Measurements from ENCODE around the gene TTF2.
"Not testable (repeated sequence)": the region's sequence is repeated elsewhere in the genome, so short reads cannot be mapped to it uniquely, and the experiment has no call there.

The TTF2 gene

DNA sequence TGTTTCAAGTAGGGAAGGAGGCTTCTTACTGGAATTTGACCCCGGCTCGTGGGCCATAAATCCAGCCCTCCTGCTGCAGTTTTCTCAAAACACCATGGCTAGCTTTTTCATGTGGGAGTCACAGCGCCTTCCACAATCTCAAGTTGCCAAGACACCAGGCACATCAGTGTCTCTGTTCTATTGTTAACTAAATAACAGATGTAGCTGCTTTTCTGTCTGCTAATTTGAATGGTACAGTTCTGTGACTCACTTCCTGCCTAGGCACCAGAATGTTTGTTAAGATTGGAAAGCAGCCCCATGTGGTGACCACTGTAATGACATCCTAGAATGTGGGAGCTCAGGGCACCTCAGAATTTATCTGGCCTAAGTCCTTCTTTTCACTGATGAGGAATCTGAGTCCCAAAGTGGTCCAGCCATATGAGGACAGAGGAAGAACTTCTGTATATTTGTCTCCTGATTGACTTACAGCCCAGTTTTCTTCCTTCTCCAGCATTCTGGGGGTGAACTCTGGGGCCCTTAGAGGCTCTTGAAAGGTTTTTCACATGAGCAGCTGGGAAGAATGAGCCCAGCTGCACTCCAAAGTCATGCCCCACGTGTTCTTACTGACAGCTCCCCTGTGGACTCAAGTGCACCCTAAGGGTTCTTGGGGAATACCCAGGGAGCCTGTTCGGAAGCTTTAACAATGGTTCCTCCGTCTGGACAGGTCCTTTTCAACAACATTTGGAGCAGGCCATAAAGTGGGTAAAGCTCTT, 33.9 kb downstream of the TTF2 start:
- no peak for DNase-seq (ENCODE audit: low read depth)

DNA sequence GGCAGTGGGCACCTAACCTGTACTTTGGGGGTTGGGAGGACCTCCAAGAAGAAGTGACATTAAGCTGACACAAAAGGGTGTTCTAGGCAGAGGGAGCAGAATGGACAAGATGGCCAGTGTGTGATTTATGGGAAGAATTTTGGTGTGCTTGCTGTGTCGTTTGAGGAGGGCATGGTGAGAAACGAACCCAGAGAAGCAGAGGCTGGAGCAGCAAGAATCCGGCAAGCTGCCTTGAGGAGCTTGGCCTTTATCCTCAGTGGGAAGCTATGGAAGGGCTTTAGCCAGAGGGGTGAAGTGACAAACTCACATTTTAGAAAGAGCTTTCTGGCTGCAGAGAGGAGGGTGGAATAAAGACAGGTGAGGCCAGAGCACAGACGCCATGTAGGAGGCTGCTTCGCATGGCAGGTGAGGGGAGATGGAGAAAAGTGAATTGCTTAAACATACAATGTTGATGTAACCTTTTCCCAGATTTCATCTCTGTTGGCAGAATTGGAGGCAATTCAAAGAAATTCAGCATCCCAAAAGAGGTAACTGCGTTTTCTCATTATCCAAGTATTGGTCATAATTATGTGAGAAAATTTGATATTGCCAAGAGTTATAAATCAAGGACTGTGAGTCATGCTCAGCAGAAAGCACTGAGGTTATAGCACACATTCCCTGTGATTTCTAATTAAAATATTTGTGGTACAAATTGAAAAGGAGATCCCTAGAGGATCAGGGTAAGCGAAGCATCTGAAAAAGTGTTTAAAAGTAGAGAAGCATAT, 34.9 kb downstream of the TTF2 start:
- DNase-seq (ENCODE audit: low read depth) = no peak

DNA sequence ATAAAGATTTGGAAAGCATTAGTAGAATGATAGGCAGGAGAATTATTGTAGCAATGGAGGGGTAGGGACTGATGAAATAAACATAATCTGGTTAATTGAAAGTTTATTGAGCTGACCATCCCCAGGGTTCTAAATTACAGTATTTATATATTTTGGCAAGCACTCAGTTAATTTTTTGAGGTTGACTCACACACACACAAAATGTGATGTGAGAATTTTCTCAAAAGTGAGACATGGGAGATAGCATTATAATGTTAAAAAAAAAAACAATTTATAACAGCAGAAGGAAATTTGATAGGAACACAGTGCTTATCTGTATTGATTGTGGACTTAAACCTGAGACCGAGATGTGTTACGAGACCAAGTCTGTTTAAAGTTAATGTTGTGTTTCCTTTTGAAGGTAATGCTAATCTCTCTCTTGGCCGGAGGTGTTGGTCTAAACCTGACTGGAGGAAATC, 36.9 kb downstream of the TTF2 start:
- DNase-seq (ENCODE audit: low read depth) = no peak

GRCh38 chr1:117097443-117097842, 37.3 kb downstream of the TTF2 start:
- no peak for DNase-seq (ENCODE audit: low read depth)

DNA sequence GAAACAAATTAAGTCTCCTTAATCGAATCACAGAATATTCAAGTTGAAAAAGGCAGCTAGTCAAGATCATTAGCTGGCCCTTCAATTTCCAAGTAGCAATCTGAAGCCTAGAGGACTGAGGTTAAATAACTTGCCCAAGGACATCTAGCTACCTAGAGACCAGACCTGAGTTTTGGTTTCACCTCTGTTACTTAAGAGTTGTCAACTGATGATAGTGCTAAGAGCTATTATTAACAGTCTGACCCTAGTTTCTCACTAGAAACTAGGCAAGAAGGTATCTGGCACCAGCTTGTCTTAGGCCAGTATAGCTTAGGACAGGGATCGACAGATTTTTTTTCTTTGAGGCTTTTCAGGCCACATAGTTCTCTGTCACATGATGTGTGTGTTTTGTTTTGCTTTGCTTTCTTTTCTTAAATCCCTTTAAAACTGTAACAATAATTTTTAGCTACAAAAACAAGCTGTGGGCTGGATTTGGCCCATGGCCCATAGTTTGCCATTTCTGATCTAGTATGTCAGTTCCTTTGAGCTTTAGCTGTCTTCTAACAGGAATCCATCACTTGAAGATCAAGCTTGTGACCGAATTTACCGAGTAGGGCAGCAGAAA, 38.3 kb downstream of the TTF2 start:
- DNase-seq (ENCODE audit: low read depth) = no peak

GRCh38 chr1:117101334-117101733, 41.2 kb downstream of the TTF2 start:
- DNase-seq (ENCODE audit: low read depth) = no peak

DNA sequence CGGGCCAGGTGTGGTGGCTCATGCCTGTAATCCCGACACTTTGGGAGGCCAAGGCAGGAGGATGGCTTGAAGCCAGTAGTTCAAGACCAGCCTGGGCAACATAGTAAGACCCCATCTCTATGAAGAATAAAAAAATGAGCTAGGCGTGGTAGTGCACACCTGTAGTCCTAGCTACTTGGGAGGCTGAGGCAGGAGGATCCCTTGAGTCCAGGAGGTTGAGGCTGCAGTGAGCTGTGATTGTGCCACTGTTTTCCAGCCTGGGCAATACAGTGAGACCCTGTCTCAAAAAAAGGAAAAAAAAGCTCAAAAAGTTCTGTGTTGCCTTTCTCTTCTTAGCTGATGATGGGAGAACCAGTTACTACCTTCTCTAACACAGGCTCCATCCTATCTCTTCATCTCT, 41.7 kb downstream of the TTF2 start:
- not testable (repeated sequence) for DNase-seq (ENCODE audit: low read depth)

- DNase-seq (ENCODE audit: low read depth) = no peak
These were observed 44.9 kb downstream of the TTF2 start for GRCh38 chr1:117104986-117105385.

DNA sequence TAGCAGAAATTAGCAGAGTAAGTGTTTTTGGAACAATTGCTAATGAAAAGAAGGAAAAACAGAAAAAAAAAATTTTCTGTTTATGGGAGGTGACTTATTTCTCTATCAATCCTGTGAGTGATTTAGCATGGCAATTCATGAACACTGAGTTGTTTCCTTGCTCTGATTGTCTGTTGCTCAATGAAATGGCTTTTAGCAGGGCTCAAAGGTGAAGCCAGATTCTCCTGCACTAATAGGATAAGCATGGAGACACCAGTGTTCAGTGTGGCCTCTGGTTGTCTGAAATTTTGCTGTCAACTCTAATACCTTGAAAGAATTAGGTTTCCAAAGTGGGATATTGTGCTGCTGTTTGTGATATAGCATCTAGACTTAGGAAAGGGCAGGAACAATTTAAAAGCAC, 45.6 kb downstream of the TTF2 start:
- DNase-seq (ENCODE audit: low read depth) = no peak

DNA sequence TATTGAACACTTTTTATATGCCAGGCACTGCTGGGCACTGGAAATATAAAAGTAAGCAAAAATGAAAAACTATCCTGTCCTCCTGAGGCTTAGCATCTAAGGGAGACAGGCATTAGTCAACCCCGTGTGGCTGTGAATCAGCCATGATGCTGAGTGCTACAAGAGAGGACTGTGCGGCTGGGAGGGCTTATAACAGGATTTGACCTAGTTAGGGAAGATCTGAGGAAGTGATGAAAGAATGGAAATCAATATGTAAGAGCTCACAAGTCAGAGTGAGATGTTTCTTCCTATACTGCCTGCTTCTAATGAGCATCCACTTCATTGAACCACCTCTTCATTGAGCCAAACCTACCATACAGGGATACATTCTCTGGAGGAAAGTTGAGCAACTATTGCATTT, 46.4 kb downstream of the TTF2 start:
- no peak for DNase-seq (ENCODE audit: low read depth)

DNA sequence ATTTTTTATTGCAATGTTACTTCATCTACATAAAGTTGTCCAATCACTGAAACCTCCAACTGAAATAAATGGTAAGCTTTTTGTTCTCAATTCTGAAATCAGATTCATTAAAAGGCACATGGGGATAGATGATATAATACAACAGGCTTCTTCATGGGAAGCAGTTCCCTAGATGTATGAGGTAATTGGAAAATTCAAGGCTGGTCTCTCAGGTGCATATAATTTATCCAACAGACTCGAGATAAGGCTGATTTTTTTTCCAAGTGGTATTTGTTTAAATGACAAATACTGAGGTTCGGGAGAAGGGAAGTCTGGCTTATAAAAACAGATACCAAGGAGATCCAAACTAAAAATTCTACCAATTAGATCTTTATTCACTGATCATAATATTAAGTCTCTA, 47.2 kb downstream of the TTF2 start:
- no peak for DNase-seq (ENCODE audit: low read depth)

- no peak for DNase-seq (ENCODE audit: low read depth)
These were observed 50.6 kb downstream of the TTF2 start for GRCh38 chr1:117110774-117111173.

- DNase-seq (ENCODE audit: low read depth) = no peak
These were observed 52.1 kb downstream of the TTF2 start for GRCh38 chr1:117112047-117112717.

GRCh38 chr1:117113199-117113598, 53.1 kb downstream of the TTF2 start:
- DNase-seq (ENCODE audit: low read depth) = no peak

- no peak for DNase-seq (ENCODE audit: low read depth)
These were observed 54.8 kb downstream of the TTF2 start for GRCh38 chr1:117114877-117115276.

DNA sequence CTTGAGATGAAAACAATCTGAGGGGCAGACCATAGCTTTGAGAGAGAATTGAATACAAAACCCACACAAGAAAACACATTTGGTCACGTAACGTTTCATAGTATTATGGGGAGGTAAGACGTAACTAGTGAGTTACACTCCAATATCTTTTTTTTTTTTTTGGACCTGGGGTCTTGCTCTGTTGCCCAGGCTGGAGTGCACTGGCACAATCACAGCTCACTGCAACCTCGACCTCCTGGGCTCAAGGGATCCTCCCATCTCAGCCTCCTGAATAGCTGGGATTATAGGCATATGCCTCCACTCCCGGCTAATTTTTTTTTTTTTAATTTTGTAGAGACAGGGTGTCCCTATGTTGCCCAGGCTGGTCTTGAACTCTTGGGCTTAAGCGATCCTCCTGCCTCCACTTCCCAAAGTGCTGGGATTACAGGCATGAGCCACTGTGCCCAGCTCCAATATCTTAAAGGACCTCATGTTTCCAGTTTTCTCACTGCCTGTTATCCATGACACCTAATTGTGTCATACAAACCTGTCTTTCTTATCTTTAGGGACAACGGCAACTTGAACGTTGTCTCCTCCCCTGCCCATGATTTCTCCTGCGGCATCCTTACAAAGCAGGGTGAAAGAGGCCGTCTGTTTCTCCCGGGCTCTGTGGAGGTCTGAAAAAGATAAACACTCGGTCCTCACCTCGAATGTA, 56.1 kb downstream of the TTF2 start:
- no peak for DNase-seq (ENCODE audit: low read depth)

DNA sequence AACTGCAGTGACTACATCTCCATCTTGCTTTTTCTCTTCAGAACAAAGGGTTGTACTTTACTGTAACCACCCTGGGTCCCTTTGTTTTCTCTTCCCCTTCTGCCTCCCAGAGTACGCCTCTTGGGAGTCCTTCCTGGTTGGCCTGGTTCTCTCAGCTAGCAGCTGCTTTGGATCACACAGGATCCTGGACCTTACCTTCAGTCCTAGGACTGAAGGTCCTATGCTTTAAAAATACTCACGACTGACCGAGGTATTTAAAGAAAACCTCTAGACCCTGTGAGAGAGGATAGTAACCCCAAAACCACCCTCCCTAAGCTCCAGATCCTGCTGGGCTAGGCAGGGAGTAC, 56.6 kb downstream of the TTF2 start:
- DNase-seq (ENCODE audit: low read depth) = no peak

GRCh38 chr1:117117697-117118096, 57.6 kb downstream of the TTF2 start:
- no peak for DNase-seq (ENCODE audit: low read depth)

- no peak for DNase-seq (ENCODE audit: low read depth)
These were observed 58.0 kb downstream of the TTF2 start for GRCh38 chr1:117118137-117118536.

DNA sequence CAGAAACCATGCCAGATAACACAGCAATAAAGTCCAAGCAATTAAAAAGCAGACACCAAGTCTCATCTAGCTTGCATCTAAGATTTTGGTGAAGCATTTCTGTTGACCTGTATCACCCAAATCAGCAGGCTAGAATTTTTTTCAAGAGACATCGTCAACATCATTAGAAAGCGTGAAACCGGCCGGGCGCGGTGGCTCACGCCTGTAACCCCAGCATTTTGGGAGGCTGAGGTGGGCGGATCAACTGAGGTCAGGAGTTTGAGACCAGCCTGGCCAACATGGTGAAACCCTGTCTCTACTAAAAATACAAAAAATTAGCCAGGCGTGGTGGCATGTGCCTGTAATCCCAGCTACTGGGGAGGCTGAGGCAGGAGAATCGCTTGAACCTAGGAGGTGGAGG, 59.0 kb downstream of the TTF2 start:
- not testable (repeated sequence) for DNase-seq (ENCODE audit: low read depth)

DNA sequence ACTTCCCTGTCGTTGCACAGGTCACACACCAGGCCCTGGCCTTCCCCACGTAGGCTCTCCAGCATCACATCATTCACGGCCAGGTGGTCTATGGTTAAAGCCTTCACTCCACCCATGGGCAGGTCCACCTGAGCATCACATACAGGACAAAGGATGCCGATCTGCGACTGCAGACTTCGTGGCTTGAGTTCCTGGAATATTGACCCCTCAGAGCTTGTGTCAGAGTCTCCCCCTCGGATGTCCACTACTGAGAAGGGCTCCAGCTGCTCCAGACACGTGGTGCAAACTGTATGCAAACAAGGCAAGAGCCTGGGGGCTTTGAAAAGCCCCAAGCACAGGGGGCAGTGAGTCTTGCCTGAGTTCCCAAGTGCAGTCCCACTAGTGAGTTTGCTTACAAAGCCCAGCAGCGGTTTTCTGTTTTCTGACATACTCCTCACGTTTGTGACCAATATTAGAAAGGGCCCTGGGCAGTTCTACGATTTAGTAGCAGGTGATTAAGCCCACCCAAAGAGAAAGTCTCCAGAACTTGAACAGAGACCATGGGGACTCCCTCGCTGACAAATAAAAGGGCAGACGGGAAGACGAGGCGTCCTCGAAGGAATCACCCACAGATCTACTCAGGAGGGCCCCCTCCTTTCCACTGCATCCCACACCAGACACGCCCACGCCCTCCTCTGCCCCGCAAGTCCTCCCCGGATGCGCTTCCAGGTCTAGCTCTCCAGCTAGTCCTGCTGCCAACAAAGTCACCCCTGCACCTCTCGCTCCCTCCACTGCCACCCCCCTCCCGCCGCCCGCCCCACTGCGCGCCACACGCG, 60.9 kb downstream of the TTF2 start:
- DNase-seq (ENCODE audit: low read depth) = no peak

Data from activated gamma-delta T cell treated with anti-CD3 and anti-CD28 coated beads, Interleukin-2, amount 50 U/mL, for 16 hours (primary cell).